Fibroblast of pulmonary artery (primary cell): ENCODE results near the gene NGF.

ENCODE experiments used
- DNase-seq: peaks from one replicate; pipeline ENCODE4 v3.0.0-alpha.2; 2010; ENCODE audit warnings: low read depth
- H3K4me3 ChIP-seq: replicated peaks from 2 replicates; pipeline ENCODE4 v1.5.1; 2011; ENCODE audit warnings: low read depth, mild to moderate bottlenecking, control low read depth, low read length, moderate library complexity
- CTCF ChIP-seq: IDR thresholded peaks from 2 replicates; pipeline ENCODE4 v1.5.1; 2011; ENCODE audit warnings: mild to moderate bottlenecking, control low read depth, low read length, inconsistent platforms; ENCODE audit errors: missing control alignments

NGF gene

GRCh38 chr1:115293899-115294298 lies 44.1 kb downstream of the NGF start:
- H3K4me3 ChIP-seq: no peak overlapping the region
- TF ChIP-seq CTCF: no peak
- no peak for DNase-seq

- DNase-seq: no peak
- no peak for TF ChIP-seq CTCF
- H3K4me3 ChIP-seq: no peak overlapping the region
Measured at GRCh38 chr1:115293006-115293405, 45.0 kb downstream of the NGF start.

GRCh38 chr1:115291741-115292140 lies 46.3 kb downstream of the NGF start:
- no peak for DNase-seq
- H3K4me3 ChIP-seq: no peak overlapping the region
- no peak for TF ChIP-seq CTCF

GRCh38 chr1:115289940-115290339 lies 48.1 kb downstream of the NGF start:
- no peak overlapping the region for H3K4me3 ChIP-seq
- DNase-seq: no peak
- no peak for TF ChIP-seq CTCF

GRCh38 chr1:115288591-115289198 lies 49.4 kb downstream of the NGF start:
- no peak for DNase-seq
- no peak overlapping the region for H3K4me3 ChIP-seq
- no peak for TF ChIP-seq CTCF

GRCh38 chr1:115286431-115287205 lies 51.4 kb downstream of the NGF start:
- no peak for DNase-seq
- TF ChIP-seq CTCF: no peak

GRCh38 chr1:115284209-115284608 lies 53.8 kb downstream of the NGF start:
- DNase-seq: no peak
- no peak for TF ChIP-seq CTCF
- H3K4me3 ChIP-seq: no peak overlapping the region

More at GRCh38 chr1:115286431-115287205, 51.4 kb downstream of the NGF start:
- no peak overlapping the region for H3K4me3 ChIP-seq
